ENCODE results near the gene EFNB2. TPM values are rescaled to one million over a fixed set of nuclear protein-coding genes. Genes with fewer than 3 reads are reported as not detected.

EFNB2 gene
- total and polyA plus RNA-seq, 2 of the 8 experiments (the other 6 are each of a cell fraction or from before 2014, with no cell fraction given): 8.2 to 12.0 TPM

DNA sequence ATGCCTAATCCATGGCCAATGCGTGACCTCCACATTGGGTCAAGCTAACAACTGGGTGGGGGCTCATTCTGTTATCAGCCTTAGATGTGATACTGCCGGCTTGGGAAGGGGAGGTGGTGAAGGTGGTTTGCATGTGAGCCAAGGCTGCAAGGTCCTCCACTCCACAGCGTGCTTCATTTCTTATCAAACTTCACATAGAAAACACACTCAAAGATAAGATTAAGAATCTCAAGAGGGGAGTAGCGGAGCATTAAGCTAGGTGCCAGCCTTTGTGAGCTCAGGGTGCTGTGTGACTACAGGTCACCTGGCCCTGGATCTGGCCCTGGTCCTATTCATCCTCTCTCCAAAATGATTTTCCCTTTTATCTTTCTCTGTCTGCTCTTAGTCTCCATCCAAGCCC lies 45.8 kb upstream of the EFNB2 start:
- DNase-seq (ENCODE audit: low read depth in 1 of 2, low spot score in 2 of 2) (no peak), FAIRE-seq (no peak)
- Histone ChIP-seq H3K27ac (ENCODE audit: low read depth, low read length) (no peak overlapping the region), H2BK15ac (ENCODE audit: low read length) (no peak overlapping the region), H2AFZ (ENCODE audit: low read length) (no peak overlapping the region), H3K36me3 (ENCODE audit: control insufficient read depth in 2 of 4, insufficient read depth in 4 of 4, low read length in 3 of 4) (no peaks in the 10 kb centered on the region), H2BK12ac (ENCODE audit: low read depth, low read length) (no peak overlapping the region), H4K8ac (ENCODE audit: extremely low read depth, insufficient read depth, low read length) (no peak overlapping the region), H4K91ac (replicated peaks; ENCODE audit: insufficient read length, low read length) (no peak overlapping the region), H2BK120ac (replicated peaks; ENCODE audit: low read depth, low read length) (no peak overlapping the region), H3K79me2 (ENCODE audit: control insufficient read depth in 1 of 2, insufficient read depth in 2 of 2, low read length in 2 of 2) (no peaks in the 10 kb centered on the region), H3K23me2 (ENCODE audit: low read depth, low read length) (no peaks in the 10 kb centered on the region), H3K27me3 (replicated peaks in 1 of 4; ENCODE audit: control insufficient read depth in 3 of 4, extremely low read depth in 1 of 4, insufficient read depth in 3 of 4, low read length in 3 of 4) (no peaks in the 10 kb centered on the region), H2BK5ac (ENCODE audit: low read depth, low read length) (no peak overlapping the region), H3K79me1 (ENCODE audit: low read depth, low read length) (no peaks in the 10 kb centered on the region), H3K9ac (replicated peaks in 1 of 4; ENCODE audit: extremely low read depth in 1 of 4, low read depth in 3 of 4, low read length in 3 of 4) (no peak overlapping the region), H4K20me1 (replicated peaks in 1 of 2; ENCODE audit: control insufficient read depth in 1 of 2, insufficient read depth in 2 of 2, low read length in 2 of 2) (no peaks in the 10 kb centered on the region), H3K56ac (replicated peaks; ENCODE audit: insufficient read length, low read depth, low read length) (no peak overlapping the region), H3K23ac (ENCODE audit: insufficient read length) (no peak overlapping the region), H4K5ac (ENCODE audit: insufficient read length, low read depth, low read length) (no peak overlapping the region), H3K14ac (ENCODE audit: insufficient read length) (no peak overlapping the region), H3K4me1 (replicated peaks in 1 of 4; ENCODE audit: control insufficient read depth in 3 of 4, insufficient read depth in 4 of 4, low read length in 3 of 4) (peaks cover 0 to 4% (median 0%) of the 10 kb centered on the region in 4 experiments; a peak in 2 of 7 replicates), H2AK5ac (ENCODE audit: low read depth, low read length) (no peak overlapping the region), H2BK20ac (ENCODE audit: low read length) (no peak overlapping the region), H3K18ac (ENCODE audit: extremely low read depth, low read length) (no peak overlapping the region), H3K4me2 (ENCODE audit: insufficient read depth in 1 of 2, low read depth in 2 of 2, low read length in 2 of 2) (no peak overlapping the region), H3K4ac (replicated peaks; ENCODE audit: insufficient read length, low read depth, low read length) (no peak overlapping the region), H3K4me3 (ENCODE audit: extremely low read depth in 1 of 4, insufficient read depth in 2 of 4, low read depth in 3 of 4, low read length in 4 of 4) (no peak overlapping the region), H3K9me3 (ENCODE audit: insufficient read depth in 2 of 2, low read depth in 1 of 2, low read length in 1 of 2) (peaks cover 11 to 16% of the 10 kb centered on the region in 2 experiments)
- ChIA-PET CTCF (ENCODE audit: partially characterized antibody) (interaction anchor here (1.2 to 1.5 kb wide), 2 partner anchors 11 to 39 kb away, joined by 3 to 5 read pairs; no protein-coding TSS in a partner anchor), POLR2A (ENCODE audit: partially characterized antibody) (interaction anchor here (1.1 to 2.4 kb wide), 2 partner anchors 14 to 39 kb away, joined by 3 to 9 read pairs; partner anchors contain the start of gene ARGLU1)
- TF ChIP-seq RBBP5 (IDR thresholded peaks at IDR 0.05; ENCODE audit: borderline replicate concordance, low read depth, low read length) (no peak), MAFK (IDR thresholded peaks at IDR 0.05; ENCODE audit: low read depth, low read length) (no peak)
- WGBS, 2 experiments (ENCODE audit: extremely low coverage in 1 of 2, insufficient coverage in 1 of 2, insufficient read length in 1 of 2, insufficient replicate concordance in 2 of 2, low coverage in 1 of 2, low lambda C conversion rate in 2 of 2, missing lambda C conversion rate in 1 of 2): 89% methylated on average over 4 of the region's 4 CpGs; no CpG with 5 or more reads in 1 of the 2 experiments

All from H1 (cell line).